SKM-1 treated with dmso at 0.1 percent for 144 hours (cell line): ENCODE results near the gene SRSF3.
"Not testable (repeated sequence)": the region's sequence is repeated elsewhere in the genome, so short reads cannot be mapped to it uniquely, and the experiment has no call there.

ENCODE experiments used
- DNase-seq: peaks from one replicate; lab custom pipeline; 2025; ENCODE audit not compliant: unreplicated experiment; lab: John Stamatoyannopoulos, UW

SRSF3 gene

DNA sequence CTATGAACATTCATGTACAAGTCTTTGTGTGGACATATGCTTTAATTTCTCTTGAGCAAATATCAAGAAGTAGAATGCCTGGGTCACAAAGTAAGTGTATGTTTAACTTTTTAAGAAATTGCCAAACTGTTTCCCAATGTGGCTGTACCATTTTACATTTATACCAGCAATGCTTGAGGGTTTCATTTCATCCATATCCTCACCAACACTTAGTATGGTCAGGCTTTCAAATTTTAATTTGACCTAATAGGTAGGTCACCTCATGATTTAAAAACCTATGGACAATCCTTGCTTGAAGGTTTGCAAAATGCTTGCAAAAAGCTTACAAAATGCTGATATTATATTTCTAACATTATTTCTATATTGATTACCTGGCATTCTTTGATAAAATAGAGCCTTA lies 19.5 kb upstream of the SRSF3 start:
- no peak for DNase-seq

DNA sequence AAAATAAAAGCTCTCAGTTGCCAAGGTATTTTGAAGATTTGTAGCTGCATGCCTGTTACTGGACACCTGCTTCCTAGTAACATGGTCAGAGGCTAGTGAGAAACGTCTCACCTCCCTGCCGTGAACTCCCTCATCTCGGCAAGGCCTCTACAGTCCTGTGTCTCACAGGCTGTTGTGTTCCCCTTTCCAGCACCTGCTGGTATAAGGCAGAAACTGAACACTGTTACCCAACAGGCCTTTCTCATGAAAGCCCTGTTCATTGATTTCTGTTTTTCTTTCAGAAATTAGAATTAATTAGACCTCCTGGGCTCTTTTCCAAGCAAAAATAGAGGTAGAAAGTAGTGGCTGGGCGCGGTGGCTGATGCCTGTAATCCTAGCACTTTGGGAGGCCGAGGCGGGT lies 17.6 kb upstream of the SRSF3 start:
- peak; percentile 29 for DNase-seq

DNA sequence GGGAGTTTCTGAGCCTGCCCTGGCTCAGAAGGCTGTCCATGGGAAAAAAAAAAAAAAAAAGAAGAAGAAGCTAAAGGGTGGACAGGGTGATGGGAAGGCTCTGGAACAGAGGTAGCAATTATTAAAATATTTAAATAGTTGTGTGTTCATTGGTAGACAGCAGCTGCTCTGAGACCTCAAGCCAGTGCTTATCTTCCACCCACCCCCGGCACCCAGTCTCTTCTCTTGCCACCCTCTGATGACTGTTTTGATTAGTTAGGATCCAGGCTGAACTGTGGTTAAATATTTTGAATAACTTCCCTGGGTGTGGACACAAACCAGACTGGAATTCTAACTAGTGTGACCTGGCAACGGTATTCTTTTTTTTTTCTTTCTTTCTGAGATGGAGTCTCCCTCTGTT lies 16.9 kb upstream of the SRSF3 start:
- DNase-seq, result no peak

DNA sequence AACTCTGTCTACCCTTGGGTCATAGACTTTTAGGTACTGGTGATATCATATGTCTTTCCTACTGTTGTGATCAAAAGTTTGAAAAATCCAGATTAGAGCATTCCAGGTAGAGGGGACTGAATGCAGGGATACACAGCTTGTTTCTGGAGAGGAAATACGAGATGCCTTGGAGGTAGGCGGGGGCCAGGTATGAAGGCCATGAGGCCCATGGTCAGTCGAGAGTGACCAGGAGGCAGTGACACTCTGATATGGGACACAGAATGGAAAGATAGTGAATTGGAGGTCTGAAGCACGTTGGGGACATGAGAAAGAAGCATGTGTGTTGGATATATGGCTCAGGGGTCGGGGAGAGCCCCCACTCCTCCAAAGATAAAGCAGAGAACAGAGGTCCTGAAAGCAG lies 16.1 kb upstream of the SRSF3 start:
- no peak for DNase-seq

DNA sequence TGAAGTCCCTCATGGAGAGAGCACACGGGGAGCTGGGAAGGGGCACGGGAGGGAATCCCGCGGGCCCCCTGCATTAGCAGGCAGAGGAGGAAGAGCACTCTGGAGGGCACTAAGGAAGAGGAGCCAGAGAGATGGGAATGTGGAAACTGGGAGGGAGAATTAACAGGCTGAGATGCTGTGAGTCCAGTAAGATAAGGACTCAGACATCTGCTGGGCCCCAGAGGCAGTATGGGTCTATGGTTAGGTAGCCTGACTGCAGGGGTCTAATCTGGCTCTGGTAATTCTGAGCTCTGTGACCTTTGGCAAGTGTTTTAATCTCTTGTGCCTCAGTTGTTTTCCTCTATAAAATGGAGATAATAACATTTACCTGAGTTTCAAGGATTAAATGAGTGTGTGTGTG lies 15.7 kb upstream of the SRSF3 start:
- no peak for DNase-seq

DNA sequence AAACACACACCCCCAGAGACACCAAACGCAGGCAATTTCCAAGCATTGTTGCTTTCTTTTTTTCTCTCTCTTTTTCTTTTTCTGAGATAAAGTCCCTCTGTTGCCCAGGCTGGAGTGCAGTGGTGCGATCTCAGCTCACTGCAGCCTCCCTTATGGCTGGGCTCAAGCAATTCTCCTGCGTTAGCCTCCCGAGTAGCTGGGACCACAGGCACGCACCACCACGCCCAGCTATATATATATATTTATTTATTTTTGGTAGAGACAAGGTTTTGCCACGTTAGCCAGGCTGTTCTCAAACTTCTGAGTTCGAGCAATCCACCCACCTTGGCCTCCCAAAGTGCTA lies 14.0 kb upstream of the SRSF3 start:
- DNase-seq, result no peak

DNA sequence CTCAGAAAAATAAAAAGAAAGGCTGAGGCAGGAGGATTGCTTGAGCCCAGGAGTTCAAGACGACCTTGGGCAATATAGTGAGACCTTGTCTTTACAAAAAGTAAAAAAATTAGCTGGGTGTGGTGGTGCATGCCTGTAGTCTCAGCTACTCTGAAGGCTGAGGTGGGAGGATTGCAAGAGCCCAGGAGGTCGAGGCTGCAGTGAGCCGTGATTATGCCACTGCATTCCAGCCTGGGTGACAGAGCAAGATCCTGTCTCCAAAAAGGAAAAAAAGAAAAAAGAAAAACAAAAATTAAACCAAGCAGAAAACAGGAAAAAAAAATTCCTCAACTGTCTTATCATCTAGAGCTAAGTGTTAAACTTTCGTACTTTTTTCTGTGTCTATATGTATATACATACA lies 12.4 kb upstream of the SRSF3 start:
- DNase-seq, result no peak

DNA sequence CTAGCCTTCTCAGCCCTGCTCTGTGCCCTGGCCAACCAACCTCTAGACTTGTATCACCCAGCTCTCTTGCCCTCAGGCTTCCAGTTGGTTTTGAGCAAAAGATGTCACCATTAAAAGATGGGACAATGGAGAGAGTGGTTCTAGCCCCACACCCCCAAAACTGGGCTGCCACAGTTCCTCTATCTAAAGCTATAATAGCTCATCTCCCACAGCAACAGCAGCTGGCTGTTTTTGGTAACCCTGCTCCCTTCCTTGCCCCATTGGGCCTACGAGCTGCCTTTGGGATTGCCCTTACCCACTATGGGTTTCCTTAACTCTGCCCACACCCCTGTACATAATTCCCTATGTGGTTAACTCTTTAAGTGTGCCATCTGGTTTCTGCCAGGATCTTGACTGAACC lies 7.6 kb upstream of the SRSF3 start:
- no peak for DNase-seq

DNA sequence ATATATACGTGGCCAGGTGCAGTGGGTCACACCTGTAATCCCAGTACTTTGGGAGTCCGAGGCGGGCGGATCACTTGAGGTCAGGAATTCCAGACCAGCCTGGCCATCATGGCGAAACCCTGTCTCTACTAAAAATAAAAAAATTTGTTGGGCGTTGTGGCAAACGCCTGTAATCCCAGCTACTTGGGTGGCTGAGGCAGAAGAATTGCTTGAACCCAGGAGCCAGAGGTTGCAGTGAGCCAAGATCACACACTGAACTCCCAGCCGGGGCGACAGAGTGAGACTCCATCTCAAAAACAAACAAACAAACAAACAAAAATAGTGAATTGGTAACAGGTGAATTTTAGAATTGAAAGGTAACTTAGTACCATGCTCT lies 5.1 kb upstream of the SRSF3 start:
- DNase-seq, result not testable (repeated sequence)

DNA sequence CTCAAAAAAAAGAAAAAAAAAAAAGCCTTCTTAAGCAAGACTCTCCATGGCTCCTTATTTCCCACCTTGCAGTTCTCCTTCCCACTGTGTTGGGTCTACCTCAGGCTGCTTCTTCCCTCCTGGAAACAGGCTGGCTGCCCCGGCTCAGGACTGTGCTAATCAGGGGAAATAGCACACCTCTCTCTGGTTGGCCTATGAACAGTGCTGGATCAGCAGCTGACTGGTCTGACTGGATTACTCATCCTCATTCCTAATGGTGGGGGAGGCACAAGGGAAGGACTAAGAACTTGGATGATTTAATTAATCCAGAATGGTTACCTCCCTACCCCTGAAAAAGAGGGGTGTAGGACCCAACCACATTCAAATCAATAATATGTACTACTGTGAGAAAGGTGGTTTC lies 3.9 kb upstream of the SRSF3 start:
- no peak for DNase-seq

DNA sequence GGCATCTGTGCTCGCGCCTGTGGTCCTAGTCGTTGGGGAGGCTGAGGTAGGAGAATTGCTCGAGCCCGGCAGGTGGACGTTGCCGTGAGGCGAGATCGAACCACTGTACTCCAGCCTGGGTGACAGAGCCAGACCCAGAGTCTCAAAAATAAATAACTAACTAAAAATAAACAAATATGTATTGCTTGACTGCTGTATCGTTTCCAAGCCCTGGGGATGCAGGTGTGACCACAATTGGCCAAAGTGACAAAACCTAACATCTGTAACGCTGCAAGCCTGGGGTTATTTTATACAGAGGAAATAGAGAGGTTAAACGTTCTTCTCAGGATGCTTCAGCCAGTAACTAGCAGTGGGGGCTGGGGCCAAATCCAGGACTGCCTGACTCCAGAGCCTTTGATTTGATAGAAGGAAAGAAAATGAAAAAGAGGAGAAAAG lies 1.9 kb upstream of the SRSF3 start:
- no peak for DNase-seq

DNA sequence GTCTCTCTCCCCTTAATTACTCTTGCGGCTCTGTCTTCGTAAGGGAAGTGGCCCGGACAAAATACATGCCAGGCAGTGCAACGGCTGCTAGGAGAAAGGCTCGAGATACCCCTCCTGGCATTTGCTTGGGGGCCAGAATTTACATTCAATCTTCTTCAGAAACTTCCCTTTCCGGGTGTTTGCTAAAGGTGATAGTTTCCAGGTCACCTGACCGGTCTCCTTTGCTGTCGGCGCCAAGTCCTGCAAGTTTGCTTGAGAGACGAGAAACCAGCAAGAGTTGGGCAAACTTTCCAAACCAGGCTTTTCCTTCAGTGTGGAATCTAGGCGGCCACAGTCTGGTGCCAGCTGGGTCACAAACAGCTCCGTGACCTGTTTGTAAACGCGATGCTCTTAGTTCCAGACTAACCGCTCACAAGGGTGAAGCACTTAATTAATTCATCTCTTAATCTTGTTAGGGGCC lies 563 bp upstream of the SRSF3 start:
- DNase-seq, result peak; percentile 56

DNA sequence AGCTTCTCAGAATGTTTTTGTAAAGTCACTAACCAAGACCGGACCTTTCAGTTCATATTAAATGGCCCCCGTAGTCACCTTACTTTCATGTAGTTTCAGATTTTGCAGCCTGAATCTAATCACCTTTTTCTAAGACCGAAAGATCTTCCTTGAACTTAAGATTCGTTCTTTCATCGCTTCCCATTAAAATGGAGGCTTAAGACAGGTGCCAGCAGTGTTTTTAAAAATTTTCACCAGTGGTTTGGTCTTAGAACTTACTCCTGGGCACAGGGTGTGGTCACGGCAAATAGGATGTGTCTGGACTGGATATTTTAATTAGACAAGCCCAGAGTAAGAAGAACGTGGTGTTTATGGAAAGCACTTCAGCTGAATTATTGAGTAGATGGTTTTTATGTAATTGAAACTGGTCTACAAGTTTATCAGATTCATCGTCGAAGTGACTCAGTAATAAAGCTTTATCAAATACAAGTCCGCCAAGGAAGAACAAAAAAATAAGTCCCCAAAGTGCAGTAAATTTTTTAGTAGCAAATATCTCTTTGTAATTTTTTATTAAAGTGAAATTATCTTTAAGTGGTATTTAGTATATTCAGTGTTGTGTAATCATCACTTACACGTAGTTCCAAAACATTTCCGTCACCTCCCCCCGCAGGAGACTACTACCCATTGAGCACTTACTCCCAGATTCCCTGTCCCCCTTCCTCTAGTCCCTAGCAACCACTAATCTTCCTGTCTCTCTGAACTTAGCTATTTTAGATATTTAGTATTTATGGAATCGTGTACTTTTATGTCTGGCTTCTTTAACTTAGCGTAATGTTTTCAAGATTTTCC lies 868 bp downstream of the SRSF3 start:
- peak; percentile 44 for DNase-seq

DNA sequence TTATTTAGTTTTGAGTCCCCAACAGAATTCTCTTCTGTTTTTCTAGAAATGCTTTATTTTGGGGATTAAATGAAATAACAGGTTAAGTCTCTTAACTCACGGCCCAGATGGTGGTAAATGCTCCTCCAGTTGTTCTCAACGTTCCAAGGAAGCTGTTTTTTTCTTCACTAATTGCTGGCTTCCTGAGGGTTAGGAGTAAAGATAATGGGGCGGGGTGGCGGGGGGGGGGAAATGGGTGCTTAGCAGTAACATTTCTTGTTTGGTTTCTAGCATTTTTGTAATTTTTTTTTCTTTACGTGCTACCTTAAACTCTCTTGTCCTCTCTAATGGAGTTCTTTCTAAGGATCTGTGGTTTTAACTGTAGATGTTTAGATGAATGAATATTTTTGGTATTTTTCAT lies 2.2 kb downstream of the SRSF3 start:
- no peak for DNase-seq

DNA sequence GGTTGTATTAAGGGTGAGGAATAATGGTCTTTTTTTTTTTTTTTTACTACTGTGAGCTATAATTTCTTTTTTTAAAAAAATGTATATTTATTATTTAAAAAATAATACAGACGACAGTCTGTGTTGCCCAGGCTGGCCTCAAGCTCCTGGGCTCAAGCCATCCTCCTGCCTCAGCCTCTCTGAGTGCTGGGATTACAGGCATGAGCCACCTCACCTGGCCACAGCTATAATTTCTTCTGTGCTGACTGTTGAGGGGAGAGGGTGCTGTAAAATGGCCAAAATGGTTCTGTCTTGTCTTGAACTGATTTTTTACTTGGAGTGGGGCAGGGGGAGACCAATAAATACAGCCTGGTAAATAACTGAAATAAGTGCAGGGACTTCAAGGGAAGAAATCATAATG lies 3.6 kb downstream of the SRSF3 start:
- no peak for DNase-seq

DNA sequence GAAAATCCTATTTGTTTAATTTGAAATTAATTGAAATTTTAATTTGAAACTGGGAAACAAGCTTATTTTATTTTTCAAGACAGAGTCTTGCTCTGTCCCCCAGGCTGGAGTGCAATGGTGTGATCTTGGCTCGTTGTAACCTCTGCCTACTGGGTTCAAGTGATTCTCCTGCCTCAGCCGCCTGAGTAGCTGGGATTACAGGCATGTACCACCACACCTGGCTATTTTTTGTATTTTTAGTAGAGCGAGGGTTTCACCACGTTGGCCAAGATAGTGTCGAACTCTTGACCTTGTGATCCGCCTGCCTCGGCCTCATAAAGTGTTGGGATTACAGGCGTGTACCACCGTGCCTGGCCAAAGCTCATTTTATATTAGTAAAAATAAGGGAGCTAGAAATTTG lies 4.2 kb downstream of the SRSF3 start:
- DNase-seq, result no peak

DNA sequence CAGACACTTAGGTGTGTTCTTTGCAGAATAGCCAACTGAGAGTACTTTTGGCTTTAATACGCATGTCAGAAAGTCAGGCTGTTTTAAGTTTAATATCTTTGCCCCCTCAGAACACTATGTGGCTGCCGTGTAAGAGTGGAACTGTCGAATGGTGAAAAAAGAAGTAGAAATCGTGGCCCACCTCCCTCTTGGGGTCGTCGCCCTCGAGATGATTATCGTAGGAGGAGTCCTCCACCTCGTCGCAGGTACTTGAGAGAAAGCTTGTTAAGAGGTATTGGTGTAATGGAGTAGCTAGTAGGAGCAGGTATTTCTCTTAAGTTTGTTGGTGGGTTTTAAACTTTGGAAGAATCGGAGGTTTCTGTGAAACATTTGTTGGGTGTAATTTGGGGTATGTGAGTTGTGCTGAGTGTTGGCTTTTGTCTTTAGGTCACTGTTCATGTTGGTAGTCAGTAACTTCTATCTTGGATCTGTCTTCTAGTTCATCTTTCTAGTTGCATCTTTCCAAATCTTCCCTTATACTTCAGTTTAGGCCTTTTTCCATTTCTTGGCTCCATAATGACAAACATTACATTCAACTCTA lies 4.7 kb downstream of the SRSF3 start:
- no peak for DNase-seq

DNA sequence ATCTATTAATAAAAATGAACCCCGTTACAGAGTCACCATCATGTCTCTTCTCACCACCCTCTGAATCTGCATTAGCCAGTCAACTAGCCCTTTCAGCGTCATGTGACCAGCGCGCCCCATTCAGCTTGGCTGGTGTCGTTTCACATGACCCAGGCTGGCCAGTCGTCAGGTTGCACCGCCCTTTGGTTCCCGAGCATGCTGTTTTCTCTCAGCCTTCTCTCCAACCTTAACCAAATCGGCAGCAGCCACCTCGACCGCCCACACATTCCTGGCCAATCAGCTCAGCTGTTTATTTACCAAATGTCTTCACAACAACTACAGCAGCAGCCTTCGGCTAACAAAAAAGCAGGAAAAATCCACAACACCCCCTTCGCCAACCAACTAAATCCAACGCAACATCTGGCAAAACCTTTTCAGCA lies 5.6 kb downstream of the SRSF3 start:
- no peak for DNase-seq

DNA sequence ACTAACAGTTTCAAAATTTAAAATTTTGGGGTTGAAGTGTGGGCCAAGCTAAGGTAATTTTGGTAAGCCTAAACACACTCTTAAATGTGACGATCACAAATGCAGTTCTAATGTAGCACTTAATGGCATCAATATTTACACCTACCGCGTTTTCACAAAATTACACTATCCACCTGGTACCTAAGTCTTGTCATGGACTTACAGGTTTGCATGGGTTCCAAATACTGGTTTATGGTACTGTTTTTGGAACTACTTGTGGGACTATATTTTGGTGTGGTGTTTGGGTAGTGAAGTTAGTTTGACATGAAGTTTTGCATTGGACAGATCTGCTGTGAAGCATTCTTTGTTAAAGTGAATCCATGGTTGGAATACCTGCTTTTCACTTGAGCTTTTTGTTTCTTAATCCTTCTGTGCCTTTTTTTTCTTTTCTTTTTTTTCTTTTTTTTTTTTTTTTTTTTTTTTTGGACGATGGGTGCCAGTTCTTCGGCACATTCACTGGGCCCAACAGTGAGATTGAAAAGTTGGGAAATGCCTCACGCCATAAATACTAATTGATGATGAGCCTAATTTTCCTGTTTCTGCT lies 6.5 kb downstream of the SRSF3 start:
- no peak for DNase-seq

DNA sequence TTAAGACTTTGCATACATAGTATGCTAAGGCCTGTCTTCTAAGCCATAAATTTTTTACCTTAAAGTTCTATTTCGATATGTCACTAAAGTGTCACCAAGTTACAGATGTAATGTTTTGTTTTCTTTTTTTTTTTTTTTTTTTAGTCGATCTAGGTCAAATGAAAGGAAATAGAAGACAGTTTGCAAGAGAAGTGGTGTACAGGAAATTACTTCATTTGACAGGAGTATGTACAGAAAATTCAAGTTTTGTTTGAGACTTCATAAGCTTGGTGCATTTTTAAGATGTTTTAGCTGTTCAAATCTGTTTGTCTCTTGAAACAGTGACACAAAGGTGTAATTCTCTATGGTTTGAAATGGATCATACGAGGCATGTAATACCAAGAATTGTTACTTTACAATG lies 7.7 kb downstream of the SRSF3 start:
- not testable (repeated sequence) for DNase-seq

DNA sequence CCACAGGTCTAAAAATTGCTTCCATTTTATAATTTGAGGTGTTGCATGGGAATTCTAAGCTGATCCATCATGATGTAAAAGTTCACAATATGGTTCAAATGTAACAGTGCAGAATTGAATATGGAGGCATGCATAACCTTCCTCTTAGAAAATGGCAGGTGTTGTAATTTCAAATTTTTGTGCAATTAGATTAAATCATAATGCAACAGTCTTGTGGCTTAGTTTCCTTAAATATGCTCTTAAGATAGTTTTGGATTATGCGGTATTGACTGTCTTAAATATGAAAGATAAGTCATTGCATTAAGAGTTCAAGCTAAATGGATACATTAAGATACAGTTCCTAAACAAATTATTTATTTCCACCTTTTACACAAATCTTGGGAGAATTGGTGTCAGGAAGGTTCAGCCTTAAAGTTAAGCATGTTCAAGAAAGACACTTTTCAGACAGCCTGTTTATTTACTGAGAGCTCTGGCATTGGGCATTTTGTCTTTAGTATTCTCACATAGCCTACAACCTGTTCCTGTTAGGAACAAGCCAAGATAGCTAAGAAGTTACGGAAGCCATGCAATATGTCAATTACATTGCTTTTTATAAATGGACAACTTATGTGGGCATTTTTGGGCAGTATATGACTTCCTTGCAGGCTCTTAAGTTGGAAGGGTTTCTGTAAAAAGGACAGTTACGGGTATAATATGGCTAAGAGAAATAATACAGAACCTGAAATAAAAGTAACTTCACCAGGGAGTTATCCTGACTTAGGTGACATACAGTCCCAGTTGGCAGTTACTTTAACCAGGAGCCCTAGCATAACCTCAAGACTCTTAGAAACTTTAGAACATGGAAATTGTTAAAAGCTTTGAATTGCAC lies 9.3 kb downstream of the SRSF3 start:
- no peak for DNase-seq
